Caco-2 (cell line): ENCODE results near the gene TSPAN9. TPM values are rescaled to one million over a fixed set of nuclear protein-coding genes. Genes with fewer than 3 reads are reported as not detected.

Experiments
- BruUV-seq: library from RNA; stranded (reverse); fragments of 400-500 nt; replicated peaks from 2 replicates; lab custom pipeline; 2021; lab: Mats Ljungman, UMichigan
- CTCF ChIA-PET: fragments of 300-600 bp; sonication (Branson Sonifier 250); formaldehyde crosslinking; loops from one replicate; lab custom pipeline; 2022; ENCODE audit warnings: antibody characterized with exemption; lab: Charles Lee
- POLR2A ChIA-PET: fragments of 300-600 bp; sonication (Branson Sonifier 250); formaldehyde crosslinking; loops from one replicate; lab custom pipeline; 2022; ENCODE audit warnings: antibody characterized with exemption; lab: Charles Lee
- DNase-seq, 2 experiments: peaks; one replicate each; pipeline versions ENCODE4 v3.0.0 to v3.0.0-alpha.2; 2020 to 2022
- H3K27me3 ChIP-seq: replicated peaks from 2 replicates; pipeline ENCODE4 v1.6.0; 2011; ENCODE audit warnings: low read length; ENCODE audit not compliant: control insufficient read depth, insufficient read depth
- H3K36me3 ChIP-seq: 2 replicates; pipeline ENCODE4 v1.5.1; 2011; ENCODE audit warnings: low read length; ENCODE audit not compliant: control insufficient read depth, insufficient read depth
- H3K4me1 ChIP-seq: fragments of 250-450 bp; sonication (Bioruptor Pico); 2 replicates; pipeline ENCODE4 v1.5.1; 2020; ENCODE audit warnings: mild to moderate bottlenecking
- H3K4me3 ChIP-seq: 2 replicates; pipeline ENCODE4 v1.5.1; 2011; ENCODE audit warnings: low read depth, mild to moderate bottlenecking, control low read depth, low read length
- H3K9me3 ChIP-seq: fragments of 250-450 bp; sonication (Bioruptor Pico); 2 replicates; pipeline ENCODE4 v1.5.1; 2020; ENCODE audit warnings: mild to moderate bottlenecking, moderate library complexity
- H3K27ac Mint-ChIP-seq: one replicate; pipeline ENCODE4 v1.8.0; 2022; ENCODE audit warnings: mixed read lengths; ENCODE audit not compliant: unreplicated experiment
- H3K27me3 Mint-ChIP-seq: one replicate; pipeline ENCODE4 v1.8.0; 2022; ENCODE audit warnings: mixed read lengths; ENCODE audit not compliant: insufficient read depth, unreplicated experiment
- H3K36me3 Mint-ChIP-seq: one replicate; pipeline ENCODE4 v1.8.0; 2022; ENCODE audit warnings: mild to moderate bottlenecking, mixed read lengths; ENCODE audit not compliant: insufficient read depth, unreplicated experiment
- H3K4me1 Mint-ChIP-seq: one replicate; pipeline ENCODE4 v1.8.0; 2022; ENCODE audit warnings: low read depth, mixed read lengths; ENCODE audit not compliant: unreplicated experiment
- H3K4me3 Mint-ChIP-seq: one replicate; pipeline ENCODE4 v1.8.0; 2022; ENCODE audit warnings: mild to moderate bottlenecking, moderate library complexity, mixed read lengths; ENCODE audit not compliant: unreplicated experiment
- H3K9me3 Mint-ChIP-seq: one replicate; pipeline ENCODE4 v1.8.0; 2022; ENCODE audit warnings: mixed read lengths; ENCODE audit not compliant: unreplicated experiment
- CTCF ChIP-seq, 2 experiments: fragments of 200-600 bp in 1 of 2; IDR thresholded peaks; 1 replicate in 1 of 2; 2 replicates in 1 of 2; pipeline versions ENCODE4 v1.5.1 to v1.8.0; 2011 to 2022; ENCODE audit warnings: antibody characterized with exemption in 1 of 2, control low read depth in 1 of 2, inconsistent platforms in 1 of 2, low read depth in 1 of 2, low read length in 1 of 2, mild to moderate bottlenecking in 1 of 2, moderate library complexity in 1 of 2; ENCODE audit not compliant: insufficient read depth in 1 of 2, severe bottlenecking in 1 of 2, unreplicated experiment in 1 of 2
- intact Hi-C: fragments of 100-400 bp; cut with micrococcal nuclease; formaldehyde crosslinking; loops from one replicate; pipeline ENCODE4 v1.10.0; 2022; ENCODE audit not compliant: unreplicated experiment
- total RNA-seq: library from RNA; stranded (reverse); gene quantifications from 2 replicates; pipeline ENCODE4 v1.2.3, GENCODE V29; 2022

The TSPAN9 gene
- total RNA-seq, 1 experiment from 2014 or later, result 49.1 TPM

- H3K36me3 ChIP-seq, result no peaks in the 10 kb centered on the region
- peaks cover 6% of the 10 kb centered on the region for H3K4me1 Mint-ChIP-seq
- no peaks in the 10 kb centered on the region for H3K9me3 ChIP-seq
- ChIA-PET CTCF (no interaction called here), POLR2A (no interaction called here)
- no peak for DNase-seq
- no peak overlapping the region for H3K4me3 Mint-ChIP-seq
- peaks cover 5% of the 10 kb centered on the region for H3K36me3 Mint-ChIP-seq
- no TSS peak for BruUV-seq
- H3K27me3 ChIP-seq, result no peaks in the 10 kb centered on the region
- no peak for TF ChIP-seq CTCF (IDR thresholded peaks at IDR 0.05; ENCODE audit: insufficient read depth in 1 of 2, low read depth in 1 of 2, low read length in 1 of 2, severe bottlenecking in 1 of 2, unreplicated experiment in 1 of 2)
- peaks cover 11% of the 10 kb centered on the region for H3K4me1 ChIP-seq
- H3K27ac Mint-ChIP-seq, result no peak overlapping the region
- intact Hi-C loops, result no loop called here
- no peaks in the 10 kb centered on the region for H3K27me3 Mint-ChIP-seq
- no peaks in the 10 kb centered on the region for H3K9me3 Mint-ChIP-seq
- no peak overlapping the region for H3K4me3 ChIP-seq
Observed at GRCh38 chr12:3246253-3246652, 169.1 kb downstream of the TSPAN9 start.

DNA sequence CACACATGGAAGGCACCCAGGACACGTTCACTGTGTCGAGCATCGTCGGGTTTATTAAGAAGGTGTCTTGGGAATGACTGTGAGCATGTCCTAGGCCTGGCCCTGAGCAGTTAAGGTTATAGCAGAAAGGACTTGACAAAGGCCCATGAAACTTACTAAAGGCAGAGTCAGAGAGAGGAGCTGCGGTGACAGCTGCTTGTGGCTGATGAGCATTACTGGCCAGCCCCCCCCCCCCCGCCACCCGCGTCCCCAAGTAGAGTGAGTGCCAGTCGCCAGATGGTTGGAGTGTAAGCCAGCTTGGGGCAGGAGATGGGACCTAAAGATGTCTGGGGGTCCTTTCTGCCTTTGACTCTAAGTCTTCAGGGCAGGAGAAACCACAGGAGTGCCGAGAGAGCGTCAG is 169.9 kb downstream of the TSPAN9 start:
- Mint-ChIP-seq H3K36me3 (peaks cover 5% of the 10 kb centered on the region), H3K27ac (no peak overlapping the region), H3K4me1 (no peaks in the 10 kb centered on the region), H3K4me3 (no peak overlapping the region), H3K27me3 (no peaks in the 10 kb centered on the region), H3K9me3 (no peaks in the 10 kb centered on the region)
- Histone ChIP-seq H3K4me1 (peaks cover 3% of the 10 kb centered on the region), H3K27me3 (no peaks in the 10 kb centered on the region), H3K36me3 (no peaks in the 10 kb centered on the region), H3K9me3 (no peaks in the 10 kb centered on the region), H3K4me3 (no peak overlapping the region)
- intact Hi-C loops, result no loop called here
- ChIA-PET POLR2A (no interaction called here), CTCF (interaction anchor here (1.1 kb wide), 1 partner anchor 28 kb away, joined by 3 read pairs; no protein-coding TSS in a partner anchor)
- TF ChIP-seq CTCF (IDR thresholded peaks at IDR 0.05; ENCODE audit: insufficient read depth in 1 of 2, low read depth in 1 of 2, low read length in 1 of 2, severe bottlenecking in 1 of 2, unreplicated experiment in 1 of 2), result no peak
- BruUV-seq, result no TSS peak
- no peak for DNase-seq

- no peak for TF ChIP-seq CTCF (IDR thresholded peaks at IDR 0.05; ENCODE audit: insufficient read depth in 1 of 2, low read depth in 1 of 2, low read length in 1 of 2, severe bottlenecking in 1 of 2, unreplicated experiment in 1 of 2)
Observed at GRCh38 chr12:3247629-3248161, 170.5 kb downstream of the TSPAN9 start.

More at GRCh38 chr12:3247629-3248161, 170.5 kb downstream of the TSPAN9 start:
- no peaks in the 10 kb centered on the region for H3K4me1 Mint-ChIP-seq
- DNase-seq, result no peak
- H3K27me3 Mint-ChIP-seq, result no peaks in the 10 kb centered on the region
- ChIA-PET POLR2A (no interaction called here), CTCF (interaction anchor here (0.6 to 1.1 kb wide), 2 partner anchors 12 to 28 kb away, joined by 3 read pairs; no protein-coding TSS in a partner anchor)
- BruUV-seq, result no TSS peak
- intact Hi-C loops, result no loop called here
- H3K9me3 Mint-ChIP-seq, result no peaks in the 10 kb centered on the region
- Histone ChIP-seq H3K9me3 (no peaks in the 10 kb centered on the region), H3K27me3 (no peaks in the 10 kb centered on the region), H3K4me1 (no peaks in the 10 kb centered on the region), H3K4me3 (no peak overlapping the region), H3K36me3 (no peaks in the 10 kb centered on the region)
- H3K4me3 Mint-ChIP-seq, result no peak overlapping the region
- H3K36me3 Mint-ChIP-seq, result peaks cover 5% of the 10 kb centered on the region
- no peak overlapping the region for H3K27ac Mint-ChIP-seq
